Measurements from ENCODE around the gene HDLBP. TPM values are rescaled to one million over a fixed set of nuclear protein-coding genes. Genes with fewer than 3 reads are reported as not detected.

Gene HDLBP
- polyA plus RNA-seq, 3 donors: 50.4 to 73.1 (median 69.9) TPM

DNA sequence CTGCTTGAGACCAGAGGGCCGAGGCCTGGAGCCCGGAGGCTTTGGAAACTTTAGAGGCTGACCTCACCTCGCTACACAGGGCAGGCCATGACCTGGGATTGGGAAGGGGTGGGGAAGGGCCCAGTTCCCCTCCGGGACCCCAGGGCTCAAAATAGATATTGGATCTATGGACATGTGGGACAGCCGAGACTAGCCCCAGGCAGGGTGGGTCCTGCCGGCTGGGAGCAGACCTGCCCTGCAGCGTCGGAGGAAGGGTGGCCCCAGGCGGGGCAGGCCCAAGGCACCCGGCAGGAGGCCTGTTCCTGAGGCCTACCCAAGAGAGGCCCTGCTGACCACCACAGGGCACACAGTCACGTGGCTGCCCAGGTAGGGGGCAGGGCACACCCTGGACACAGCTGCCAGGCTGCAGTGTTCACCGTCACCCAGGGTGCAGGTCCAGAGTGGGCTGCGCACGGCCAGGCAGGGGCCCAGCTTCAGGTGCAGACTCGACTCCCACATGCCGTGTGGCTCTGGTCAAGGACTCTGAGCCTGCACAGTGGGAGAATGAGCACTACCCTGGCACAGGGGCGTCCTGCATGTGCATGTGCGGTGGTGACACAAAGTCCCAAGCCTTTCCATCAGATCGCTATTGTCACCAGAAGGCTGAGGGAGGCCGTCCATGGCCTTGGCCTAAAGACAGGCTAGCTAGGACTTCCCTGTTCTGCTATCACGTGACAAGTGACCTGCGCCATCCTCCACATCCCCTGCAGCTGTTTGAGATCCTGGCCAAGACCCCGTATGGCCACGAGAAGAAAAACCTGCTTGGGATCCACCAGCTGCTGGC is 113.8 kb downstream of the HDLBP start:
- peaks cover 9% of the 10 kb centered on the region for H3K4me1 Mint-ChIP-seq
- H3K36me3 ChIP-seq (replicated peaks in 1 of 2; ENCODE audit: control insufficient read depth in 1 of 2, insufficient read depth in 2 of 2, low read length in 2 of 2): no peaks in the 10 kb centered on the region
- no peak overlapping the region for H3K9ac ChIP-seq (ENCODE audit: insufficient read depth, low read length, poor library complexity, severe bottlenecking)
- no peak overlapping the region for H3K27ac Mint-ChIP-seq
- no peak overlapping the region for H2AFZ ChIP-seq (ENCODE audit: insufficient read depth, low read depth, low read length, poor library complexity, severe bottlenecking)
- H3K79me2 ChIP-seq (ENCODE audit: insufficient read depth, low read length): no peaks in the 10 kb centered on the region
- H3K36me3 Mint-ChIP-seq: no peaks in the 10 kb centered on the region
- no peaks in the 10 kb centered on the region for H3K27me3 ChIP-seq (ENCODE audit: control insufficient read depth in 2 of 2, insufficient read depth in 2 of 2, low read length in 2 of 2)
- no peaks in the 10 kb centered on the region for H3K9me3 Mint-ChIP-seq
- no peaks in the 10 kb centered on the region for H4K20me1 ChIP-seq (ENCODE audit: insufficient read depth, low read length)
- intact Hi-C loops (cut with micrococcal nuclease): no loop called here
- H3K4me3 ChIP-seq (replicated peaks in 1 of 3; ENCODE audit: low read depth in 2 of 3, low read length in 3 of 3): no peak overlapping the region
- no peak overlapping the region for H3K27ac ChIP-seq (ENCODE audit: low read depth in 1 of 2, low read length in 2 of 2)
- H3K9me3 ChIP-seq (replicated peaks in 1 of 2; ENCODE audit: control insufficient read depth in 1 of 2, insufficient read depth in 1 of 2, low read length in 2 of 2): no peaks in the 10 kb centered on the region
- H3K4me2 ChIP-seq (replicated peaks; ENCODE audit: extremely low read depth, low read length, poor library complexity, severe bottlenecking): no peak overlapping the region
- peaks cover 3 to 8% of the 10 kb centered on the region in 2 donors for H3K4me1 ChIP-seq (ENCODE audit: control insufficient read depth in 1 of 2, insufficient read depth in 2 of 2, low read length in 2 of 2)
- WGBS (ENCODE audit: insufficient coverage): 81% methylated on average over 21 of the region's 24 CpGs
- peaks cover 0 to 1% (median 0%) of the 10 kb centered on the region in 3 donors for H3K27me3 Mint-ChIP-seq (ENCODE audit: low read depth in 3 of 3)
- no peak for DNase-seq
- peak overlapping the region in 1 of 2 donors; percentile 16 for H3K4me3 Mint-ChIP-seq
- TF ChIP-seq, protein P1, sequence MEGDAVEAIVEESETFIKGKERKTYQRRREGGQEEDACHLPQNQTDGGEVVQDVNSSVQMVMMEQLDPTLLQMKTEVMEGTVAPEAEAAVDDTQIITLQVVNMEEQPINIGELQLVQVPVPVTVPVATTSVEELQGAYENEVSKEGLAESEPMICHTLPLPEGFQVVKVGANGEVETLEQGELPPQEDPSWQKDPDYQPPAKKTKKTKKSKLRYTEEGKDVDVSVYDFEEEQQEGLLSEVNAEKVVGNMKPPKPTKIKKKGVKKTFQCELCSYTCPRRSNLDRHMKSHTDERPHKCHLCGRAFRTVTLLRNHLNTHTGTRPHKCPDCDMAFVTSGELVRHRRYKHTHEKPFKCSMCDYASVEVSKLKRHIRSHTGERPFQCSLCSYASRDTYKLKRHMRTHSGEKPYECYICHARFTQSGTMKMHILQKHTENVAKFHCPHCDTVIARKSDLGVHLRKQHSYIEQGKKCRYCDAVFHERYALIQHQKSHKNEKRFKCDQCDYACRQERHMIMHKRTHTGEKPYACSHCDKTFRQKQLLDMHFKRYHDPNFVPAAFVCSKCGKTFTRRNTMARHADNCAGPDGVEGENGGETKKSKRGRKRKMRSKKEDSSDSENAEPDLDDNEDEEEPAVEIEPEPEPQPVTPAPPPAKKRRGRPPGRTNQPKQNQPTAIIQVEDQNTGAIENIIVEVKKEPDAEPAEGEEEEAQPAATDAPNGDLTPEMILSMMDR (IDR thresholded peaks at IDR 0.05): no peak

DNA sequence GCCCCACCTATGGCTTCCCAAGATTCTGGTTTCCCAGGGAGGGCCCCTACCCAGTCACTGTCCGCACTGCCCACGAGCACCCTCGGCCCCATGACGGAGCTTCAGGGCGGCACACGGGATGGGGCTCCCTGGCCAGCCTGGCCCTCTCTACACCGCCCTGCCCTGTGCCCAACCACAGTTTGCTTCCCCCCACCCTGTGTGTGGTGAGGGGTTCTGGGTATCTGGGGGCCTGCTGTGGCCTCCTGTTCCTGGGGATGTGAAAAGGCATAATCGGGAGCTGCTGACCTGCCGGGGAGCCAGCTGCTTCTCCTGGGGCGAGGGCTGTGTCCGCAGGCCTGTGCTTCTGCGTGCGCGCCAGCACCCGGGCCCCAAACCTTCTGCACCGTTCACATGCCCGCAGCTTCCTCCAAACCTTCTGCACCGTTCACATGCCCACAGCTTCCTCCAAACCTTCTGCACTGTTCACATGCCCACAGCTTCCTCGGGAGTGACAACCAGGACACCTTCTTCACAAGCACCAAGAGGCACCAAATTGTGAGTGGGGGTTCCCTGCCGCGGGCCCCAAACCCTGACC is 114.6 kb downstream of the HDLBP start:
- H3K4me1 ChIP-seq (ENCODE audit: control insufficient read depth in 1 of 2, insufficient read depth in 2 of 2, low read length in 2 of 2): peaks cover 3 to 8% of the 10 kb centered on the region in 2 donors
- DNase-seq: no peak
- Mint-ChIP-seq H3K27me3 (ENCODE audit: low read depth in 3 of 3) (peaks cover 0 to 1% (median 0%) of the 10 kb centered on the region in 3 donors), H3K9me3 (no peaks in the 10 kb centered on the region), H3K4me1 (peaks cover 9% of the 10 kb centered on the region), H3K27ac (peak overlapping the region in 1 of 7 donors; percentile 41), H3K4me3 (no peak overlapping the region), H3K36me3 (no peaks in the 10 kb centered on the region)
- H3K27ac ChIP-seq (ENCODE audit: low read depth in 1 of 2, low read length in 2 of 2): no peak overlapping the region
- no peak overlapping the region for H3K4me2 ChIP-seq (replicated peaks; ENCODE audit: extremely low read depth, low read length, poor library complexity, severe bottlenecking)
- no peak overlapping the region for H3K4me3 ChIP-seq (replicated peaks in 1 of 3; ENCODE audit: low read depth in 2 of 3, low read length in 3 of 3)
- no peaks in the 10 kb centered on the region for H3K9me3 ChIP-seq (replicated peaks in 1 of 2; ENCODE audit: control insufficient read depth in 1 of 2, insufficient read depth in 1 of 2, low read length in 2 of 2)
- H3K27me3 ChIP-seq (ENCODE audit: control insufficient read depth in 2 of 2, insufficient read depth in 2 of 2, low read length in 2 of 2): no peaks in the 10 kb centered on the region
- H2AFZ ChIP-seq (ENCODE audit: insufficient read depth, low read depth, low read length, poor library complexity, severe bottlenecking): no peak overlapping the region
- 21% methylated on average over 13 of the region's 21 CpGs for WGBS (ENCODE audit: insufficient coverage)
- TF ChIP-seq, protein P1 (IDR thresholded peaks at IDR 0.05): no peak
- H3K36me3 ChIP-seq (replicated peaks in 1 of 2; ENCODE audit: control insufficient read depth in 1 of 2, insufficient read depth in 2 of 2, low read length in 2 of 2): no peaks in the 10 kb centered on the region
- H4K20me1 ChIP-seq (ENCODE audit: insufficient read depth, low read length): no peaks in the 10 kb centered on the region
- H3K9ac ChIP-seq (ENCODE audit: insufficient read depth, low read length, poor library complexity, severe bottlenecking): no peak overlapping the region
- no peaks in the 10 kb centered on the region for H3K79me2 ChIP-seq (ENCODE audit: insufficient read depth, low read length)
- intact Hi-C loops (cut with micrococcal nuclease): no loop called here
